ENCODE measurements around the gene RXRA.

The RXRA gene

DNA sequence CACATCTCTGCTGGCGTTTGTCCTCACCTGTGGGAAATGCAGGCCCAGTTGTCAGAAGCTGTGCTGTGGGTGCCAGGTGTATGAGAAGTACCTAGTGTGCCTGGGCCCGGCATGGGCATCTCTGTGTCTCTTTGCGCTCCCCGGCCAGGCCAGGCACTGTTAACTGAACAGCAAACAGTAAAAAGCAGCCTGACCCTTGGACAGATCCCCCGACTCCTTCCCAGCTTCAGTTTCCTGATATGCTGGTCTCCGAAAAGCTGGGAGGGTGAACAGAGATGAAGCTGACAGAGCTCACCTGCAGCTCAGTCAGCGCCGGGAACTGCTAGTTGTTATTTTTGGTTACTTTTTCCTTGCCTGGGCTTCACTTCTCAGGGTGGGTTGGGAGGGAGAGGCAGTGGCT, 28.9 kb downstream of the RXRA start:
- H3K4me1 ChIP-seq (ENCODE audit: control insufficient read depth, insufficient read depth, low read length) = peaks cover 31% of the 10 kb centered on the region
- no peak overlapping the region for H3K4me3 ChIP-seq (ENCODE audit: low read length)
- H3K9me3 ChIP-seq (ENCODE audit: control insufficient read depth, low read length) = no peaks in the 10 kb centered on the region
- H3K36me3 ChIP-seq (ENCODE audit: control insufficient read depth, insufficient read depth, low read length, severe bottlenecking) = no peaks in the 10 kb centered on the region
- no peak for DNase-seq (ENCODE audit: low read depth)
- H3K27me3 ChIP-seq (replicated peaks; ENCODE audit: control insufficient read depth, insufficient read depth, low read length) = no peaks in the 10 kb centered on the region
- no peak overlapping the region for H3K9ac ChIP-seq (ENCODE audit: low read length)

GRCh38 chr9:134355561-134356279, 29.5 kb downstream of the RXRA start:
- Histone ChIP-seq H3K9me3 (ENCODE audit: control insufficient read depth, low read length) (no peaks in the 10 kb centered on the region), H3K27me3 (replicated peaks; ENCODE audit: control insufficient read depth, insufficient read depth, low read length) (no peaks in the 10 kb centered on the region), H3K4me3 (ENCODE audit: low read length) (no peak overlapping the region), H3K9ac (ENCODE audit: low read length) (no peak overlapping the region), H3K36me3 (ENCODE audit: control insufficient read depth, insufficient read depth, low read length, severe bottlenecking) (no peaks in the 10 kb centered on the region), H3K4me1 (ENCODE audit: control insufficient read depth, insufficient read depth, low read length) (peaks cover 25% of the 10 kb centered on the region)
- no peak for DNase-seq (ENCODE audit: low read depth)

GRCh38 chr9:134356496-134357470, 30.5 kb downstream of the RXRA start:
- Histone ChIP-seq H3K27me3 (replicated peaks; ENCODE audit: control insufficient read depth, insufficient read depth, low read length) (no peaks in the 10 kb centered on the region), H3K9ac (ENCODE audit: low read length) (no peak overlapping the region), H3K4me3 (ENCODE audit: low read length) (no peak overlapping the region), H3K4me1 (ENCODE audit: control insufficient read depth, insufficient read depth, low read length) (peaks cover 14% of the 10 kb centered on the region), H3K36me3 (ENCODE audit: control insufficient read depth, insufficient read depth, low read length, severe bottlenecking) (no peaks in the 10 kb centered on the region), H3K9me3 (ENCODE audit: control insufficient read depth, low read length) (no peaks in the 10 kb centered on the region)
- no peak for DNase-seq (ENCODE audit: low read depth)

DNA sequence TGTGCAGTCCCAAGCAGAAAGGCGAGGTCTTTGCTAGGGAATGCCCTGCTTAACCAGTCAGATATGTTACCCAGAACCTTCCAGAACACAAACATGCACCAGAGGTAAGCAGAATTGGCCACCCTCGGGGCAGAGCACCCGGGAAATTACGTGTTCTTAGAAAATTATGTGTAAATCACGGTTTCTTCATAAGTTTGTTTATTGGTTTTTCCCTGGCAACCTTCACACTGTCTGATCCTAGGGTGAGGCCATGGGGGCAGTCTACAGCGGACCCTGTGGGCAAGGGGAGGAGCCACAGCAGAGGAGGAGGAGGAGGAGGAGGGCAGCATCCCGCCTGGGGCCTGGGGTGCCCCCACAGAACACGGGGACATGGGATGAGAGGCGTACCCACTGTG, 31.4 kb downstream of the RXRA start:
- Histone ChIP-seq H3K4me3 (ENCODE audit: low read length) (no peak overlapping the region), H3K9ac (ENCODE audit: low read length) (no peak overlapping the region), H3K27me3 (replicated peaks; ENCODE audit: control insufficient read depth, insufficient read depth, low read length) (no peaks in the 10 kb centered on the region), H3K9me3 (ENCODE audit: control insufficient read depth, low read length) (no peaks in the 10 kb centered on the region), H3K4me1 (ENCODE audit: control insufficient read depth, insufficient read depth, low read length) (peaks cover 11% of the 10 kb centered on the region), H3K36me3 (ENCODE audit: control insufficient read depth, insufficient read depth, low read length, severe bottlenecking) (no peaks in the 10 kb centered on the region)
- no peak for DNase-seq (ENCODE audit: low read depth)

- Histone ChIP-seq H3K27me3 (replicated peaks; ENCODE audit: control insufficient read depth, insufficient read depth, low read length) (no peaks in the 10 kb centered on the region), H3K4me3 (ENCODE audit: low read length) (no peak overlapping the region), H3K9me3 (ENCODE audit: control insufficient read depth, low read length) (no peaks in the 10 kb centered on the region), H3K36me3 (ENCODE audit: control insufficient read depth, insufficient read depth, low read length, severe bottlenecking) (no peaks in the 10 kb centered on the region), H3K9ac (ENCODE audit: low read length) (no peak overlapping the region), H3K4me1 (ENCODE audit: control insufficient read depth, insufficient read depth, low read length) (peaks cover 11% of the 10 kb centered on the region)
- no peak for DNase-seq (ENCODE audit: low read depth)
Measured at GRCh38 chr9:134358026-134358661, 31.9 kb downstream of the RXRA start.

- Histone ChIP-seq H3K4me3 (ENCODE audit: low read length) (no peak overlapping the region), H3K27me3 (replicated peaks; ENCODE audit: control insufficient read depth, insufficient read depth, low read length) (no peaks in the 10 kb centered on the region), H3K9me3 (ENCODE audit: control insufficient read depth, low read length) (no peaks in the 10 kb centered on the region), H3K9ac (ENCODE audit: low read length) (no peak overlapping the region), H3K4me1 (ENCODE audit: control insufficient read depth, insufficient read depth, low read length) (peaks cover 11% of the 10 kb centered on the region), H3K36me3 (ENCODE audit: control insufficient read depth, insufficient read depth, low read length, severe bottlenecking) (no peaks in the 10 kb centered on the region)
- DNase-seq (ENCODE audit: low read depth) = peak; percentile 36
Measured at GRCh38 chr9:134358662-134359319, 32.5 kb downstream of the RXRA start.

DNA sequence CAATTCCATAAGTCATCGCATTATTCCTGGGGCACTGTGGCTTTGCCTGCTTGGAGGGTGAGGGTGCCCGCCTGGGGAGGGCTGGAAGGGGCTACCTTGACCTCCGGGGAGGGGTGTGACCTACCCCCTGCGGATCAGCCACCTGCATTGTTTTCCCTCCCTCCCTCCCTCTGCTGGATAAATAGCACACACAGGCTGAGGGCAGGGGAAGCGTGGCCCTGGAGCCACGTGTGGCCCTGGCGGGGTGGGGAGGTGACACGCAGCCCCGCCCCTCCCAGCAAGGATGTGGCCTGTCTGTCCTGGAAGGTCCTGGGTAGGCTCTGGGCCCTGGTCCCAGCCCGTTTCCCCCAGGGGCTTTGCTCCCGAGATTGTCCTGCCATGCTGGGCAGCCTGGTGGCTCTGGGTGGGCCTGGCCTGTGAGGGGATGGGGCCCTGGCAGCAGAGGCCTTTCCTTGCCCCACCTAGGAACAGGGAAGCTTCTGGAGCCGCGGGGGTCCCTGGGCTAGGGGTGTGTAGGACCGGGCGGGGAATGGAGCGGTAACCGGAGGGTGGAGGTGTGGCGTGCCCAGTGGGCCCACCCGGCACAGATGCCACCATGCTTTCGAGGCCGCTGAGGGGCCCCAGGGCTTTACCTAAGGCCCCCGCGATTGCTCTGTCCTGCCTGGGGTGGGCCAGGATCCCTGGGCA, 33.4 kb downstream of the RXRA start:
- Histone ChIP-seq H3K27me3 (replicated peaks; ENCODE audit: control insufficient read depth, insufficient read depth, low read length) (no peaks in the 10 kb centered on the region), H3K9me3 (ENCODE audit: control insufficient read depth, low read length) (no peaks in the 10 kb centered on the region), H3K4me1 (ENCODE audit: control insufficient read depth, insufficient read depth, low read length) (peaks cover 11% of the 10 kb centered on the region), H3K9ac (ENCODE audit: low read length) (no peak overlapping the region), H3K4me3 (ENCODE audit: low read length) (no peak overlapping the region), H3K36me3 (ENCODE audit: control insufficient read depth, insufficient read depth, low read length, severe bottlenecking) (no peaks in the 10 kb centered on the region)
- DNase-seq (ENCODE audit: low read depth) = no peak

- Histone ChIP-seq H3K9me3 (ENCODE audit: control insufficient read depth, low read length) (no peaks in the 10 kb centered on the region), H3K4me1 (ENCODE audit: control insufficient read depth, insufficient read depth, low read length) (peaks cover 11% of the 10 kb centered on the region), H3K36me3 (ENCODE audit: control insufficient read depth, insufficient read depth, low read length, severe bottlenecking) (no peaks in the 10 kb centered on the region), H3K27me3 (replicated peaks; ENCODE audit: control insufficient read depth, insufficient read depth, low read length) (no peaks in the 10 kb centered on the region), H3K4me3 (ENCODE audit: low read length) (no peak overlapping the region), H3K9ac (ENCODE audit: low read length) (no peak overlapping the region)
- no peak for DNase-seq (ENCODE audit: low read depth)
Measured at GRCh38 chr9:134360180-134360759, 34.0 kb downstream of the RXRA start.

DNA sequence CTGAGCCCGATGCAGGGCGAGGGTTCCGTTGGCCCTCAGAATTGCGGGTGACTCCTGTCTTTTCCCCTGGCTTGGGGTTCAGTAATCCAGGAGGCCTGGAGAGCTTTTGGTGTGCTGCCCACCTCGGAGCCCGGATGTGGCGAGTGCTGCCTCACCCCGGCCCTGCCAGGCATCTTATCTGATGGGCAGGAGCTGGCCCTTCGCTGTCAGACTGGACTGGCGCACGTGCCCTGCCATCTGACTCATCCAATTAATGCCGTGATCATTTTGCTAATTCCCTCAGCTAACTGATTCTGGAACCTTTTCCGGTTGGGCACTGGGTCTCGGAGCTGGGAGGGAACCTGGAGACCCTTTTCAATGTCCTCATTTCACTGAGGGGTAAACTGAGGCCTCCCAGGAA, 34.6 kb downstream of the RXRA start:
- no peak overlapping the region for H3K9ac ChIP-seq (ENCODE audit: low read length)
- no peaks in the 10 kb centered on the region for H3K27me3 ChIP-seq (replicated peaks; ENCODE audit: control insufficient read depth, insufficient read depth, low read length)
- H3K36me3 ChIP-seq (ENCODE audit: control insufficient read depth, insufficient read depth, low read length, severe bottlenecking) = no peaks in the 10 kb centered on the region
- no peak overlapping the region for H3K4me3 ChIP-seq (ENCODE audit: low read length)
- no peak for DNase-seq (ENCODE audit: low read depth)
- peaks cover 18% of the 10 kb centered on the region for H3K4me1 ChIP-seq (ENCODE audit: control insufficient read depth, insufficient read depth, low read length)
- H3K9me3 ChIP-seq (ENCODE audit: control insufficient read depth, low read length) = no peaks in the 10 kb centered on the region

DNA sequence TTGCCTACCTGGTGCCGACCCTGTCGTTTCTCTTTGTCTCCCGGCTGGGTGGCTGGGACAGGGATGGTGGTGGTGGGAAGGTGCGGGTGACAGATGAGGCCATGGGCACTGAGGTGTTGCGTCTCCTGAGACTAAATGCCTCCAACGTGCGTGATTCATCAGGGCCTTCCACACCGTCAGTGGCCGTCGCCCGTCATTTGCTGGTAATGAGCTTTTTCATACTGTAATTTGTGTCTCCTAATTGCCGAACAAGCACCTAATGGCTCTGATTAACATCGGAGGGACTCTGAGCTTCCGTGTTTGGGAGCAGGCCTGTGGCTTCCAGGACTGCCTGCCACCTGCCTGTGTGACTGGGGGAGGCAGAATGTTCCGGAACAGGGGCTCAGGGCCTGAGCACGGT, 35.2 kb downstream of the RXRA start:
- Histone ChIP-seq H3K9ac (ENCODE audit: low read length) (no peak overlapping the region), H3K4me3 (ENCODE audit: low read length) (no peak overlapping the region), H3K27me3 (replicated peaks; ENCODE audit: control insufficient read depth, insufficient read depth, low read length) (no peaks in the 10 kb centered on the region), H3K4me1 (ENCODE audit: control insufficient read depth, insufficient read depth, low read length) (peaks cover 22% of the 10 kb centered on the region), H3K9me3 (ENCODE audit: control insufficient read depth, low read length) (no peaks in the 10 kb centered on the region), H3K36me3 (ENCODE audit: control insufficient read depth, insufficient read depth, low read length, severe bottlenecking) (no peaks in the 10 kb centered on the region)
- DNase-seq (ENCODE audit: low read depth) = no peak
